HepG2 (cell line): ENCODE data around the gene ZNF84. TPM values are rescaled to one million over a fixed set of nuclear protein-coding genes. Genes with fewer than 3 reads are reported as not detected.

Source experiments
- AHR ChIP-seq: IDR thresholded peaks from 2 replicates; pipeline ENCODE4 v1.6.1; 2018; ENCODE audit warnings: missing genetic modification reagents, missing compliant biosample characterization
- BRF2 ChIP-seq: sonication (generic); formaldehyde crosslinking; IDR thresholded peaks from 2 replicates; pipeline ENCODE4 v1.8.1; 2022; ENCODE audit warnings: mild to moderate bottlenecking, missing genetic modification reagents
- CEBPZ ChIP-seq: IDR thresholded peaks from 2 replicates; pipeline ENCODE4 v1.6.1; 2012; ENCODE audit warnings: low read length, improper control_type of control experiment
- E2F1 ChIP-seq: sonication (generic); formaldehyde crosslinking; IDR thresholded peaks from 2 replicates; pipeline ENCODE4 v1.5.0; 2020; ENCODE audit warnings: missing genetic modification reagents
- ELF1 ChIP-seq: sonication (generic); formaldehyde crosslinking; IDR thresholded peaks from 2 replicates; pipeline ENCODE4 v1.4.0; 2020; ENCODE audit warnings: missing genetic modification reagents
- HIC2 ChIP-seq: sonication (generic); formaldehyde crosslinking; IDR thresholded peaks from 2 replicates; pipeline ENCODE4 v1.9.0; 2022; ENCODE audit warnings: low read depth, missing genetic modification reagents
- MXD3 ChIP-seq: IDR thresholded peaks from 2 replicates; pipeline ENCODE4 v1.6.1; 2016; ENCODE audit warnings: mild to moderate bottlenecking, missing biosample characterization, missing genetic modification reagents
- NR0B2 ChIP-seq: sonication (generic); formaldehyde crosslinking; IDR thresholded peaks from 2 replicates; pipeline ENCODE4 v1.4.0; 2020; ENCODE audit warnings: mild to moderate bottlenecking, missing genetic modification reagents
- PBX2 ChIP-seq: IDR thresholded peaks from 2 replicates; pipeline ENCODE4 v1.6.1; 2016; ENCODE audit warnings: control low read depth
- PHB2 ChIP-seq: fragments of 450-650 bp; IDR thresholded peaks from 2 replicates; pipeline ENCODE4 v1.6.1; 2018; ENCODE audit not compliant: partially characterized antibody
- SALL1 ChIP-seq: sonication (generic); formaldehyde crosslinking; IDR thresholded peaks from 2 replicates; pipeline ENCODE4 v1.8.0; 2022; ENCODE audit warnings: mild to moderate bottlenecking, missing genetic modification reagents
- ZFP90 ChIP-seq: sonication (generic); formaldehyde crosslinking; IDR thresholded peaks from 2 replicates; pipeline ENCODE4 v1.8.0; 2022; ENCODE audit warnings: missing genetic modification reagents, mild to moderate bottlenecking, inconsistent platforms, borderline replicate concordance
- ZNF264 ChIP-seq: sonication (generic); formaldehyde crosslinking; IDR thresholded peaks from 2 replicates; pipeline ENCODE4 v1.4.0; 2020; ENCODE audit warnings: missing genetic modification reagents
- ZNF574 ChIP-seq: sonication (generic); formaldehyde crosslinking; IDR thresholded peaks from 2 replicates; pipeline ENCODE4 v1.4.0; 2020; ENCODE audit warnings: missing genetic modification reagents
- ZNF672 ChIP-seq: sonication (generic); formaldehyde crosslinking; IDR thresholded peaks from 2 replicates; pipeline ENCODE4 v1.8.1; 2022; ENCODE audit warnings: missing genetic modification reagents
- ZNF772 ChIP-seq: sonication (generic); formaldehyde crosslinking; IDR thresholded peaks from 2 replicates; pipeline ENCODE4 v1.5.0; 2020; ENCODE audit warnings: mild to moderate bottlenecking, missing genetic modification reagents
- ZSCAN21 ChIP-seq: sonication (generic); formaldehyde crosslinking; IDR thresholded peaks from 2 replicates; pipeline ENCODE4 v1.8.0; 2022; ENCODE audit warnings: mild to moderate bottlenecking, missing genetic modification reagents, moderate library complexity, borderline replicate concordance
- polyA plus RNA-seq, 8 experiments: library from polyadenylated mRNA; depleted of rRNA in 3 of 8; stranded (reverse) in 7 of 8; unstranded in 1 of 8; fragments of >200 nt; fragmentation: Illumina TruSeq in 4 of 8; extraction: Trizol in 4 of 8; gene quantifications; 2 replicates each; pipeline versions ENCODE4 v1.2.1 to v1.2.3, GENCODE V29; 2011 to 2016; ENCODE audit warnings: low read depth in 4 of 8, missing spikeins in 1 of 8, mixed read lengths in 1 of 8; ENCODE audit not compliant: insufficient read depth in 1 of 8
- total RNA-seq, 5 experiments: library from RNA; depleted of rRNA; stranded (reverse); fragments of >200 nt; fragmentation: Illumina TruSeq; extraction: Trizol; gene quantifications; 2 replicates each; pipeline ENCODE4 v1.2.3, GENCODE V29; 2016; ENCODE audit warnings: low read depth in 1 of 5

The ZNF84 gene
- total and polyA plus RNA-seq, 2 of the 13 experiments (the other 11 are each of a cell fraction or from before 2014, with no cell fraction given) = 15.5 to 21.8 TPM

GRCh38 chr12:133080026-133080367, 42.7 kb downstream of the ZNF84 start (continued):
- TF ChIP-seq HIC2 (no peak), ZFP90 (CRISPR knock-in tag) (0 out of 2 replicates have a peak, but pooled peaks have one; percentile 53), MXD3 (CRISPR knock-in tag) (0 out of 2 replicates have a peak, but pooled peaks have one; percentile 35), E2F1 (CRISPR knock-in tag) (peak; percentile 56; the same call in 1 of the 2 replicates), ZSCAN21 (CRISPR knock-in tag) (no peak), AHR (no peak), ZNF264 (CRISPR knock-in tag) (peak; percentile 59; the same call in 1 of the 2 replicates), CEBPZ (no peak), PHB2 (no peak), ELF1 (CRISPR knock-in tag) (peak; percentile 98), ZNF574 (CRISPR knock-in tag) (peak; percentile 94; the same call in 1 of the 2 replicates), ZNF672 (CRISPR knock-in tag) (no peak), BRF2 (CRISPR knock-in tag) (no peak), SALL1 (0 out of 2 replicates have a peak, but pooled peaks have one; percentile 36), NR0B2 (CRISPR knock-in tag) (no peak), PBX2 (CRISPR knock-in tag) (no peak), ZNF772 (CRISPR knock-in tag) (no peak)
